Activated CD4-positive, alpha-beta T cell treated with anti-CD3 and anti-CD28 coated beads, Interleukin-2, amount 10 ng/mL, durations not matched to agents 7 days and 5 days (primary cell): Measurements from ENCODE around the gene ATXN7L1. TPM values are rescaled to one million over a fixed set of nuclear protein-coding genes. Genes with fewer than 3 reads are reported as not detected.

ENCODE experiments used
- CTCF ChIA-PET: fragments of 350-600 bp; sonication (Branson Sonifier 250); formaldehyde crosslinking; loops from one replicate; lab custom pipeline; 2021; ENCODE audit warnings: antibody characterized with exemption; lab: Charles Lee
- POLR2A ChIA-PET: fragments of 350-600 bp; sonication (Branson Sonifier 250); formaldehyde crosslinking; loops from one replicate; lab custom pipeline; 2021; ENCODE audit warnings: antibody characterized with exemption; lab: Charles Lee
- DNase-seq: peaks from one replicate; pipeline ENCODE4 v3.0.0-alpha.2; 2020
- H3K27ac Mint-ChIP-seq: one replicate; pipeline ENCODE4 v1.8.0; 2021; ENCODE audit warnings: mild to moderate bottlenecking, moderate library complexity, mixed read lengths
- H3K27me3 Mint-ChIP-seq: one replicate; pipeline ENCODE4 v1.8.0; 2021; ENCODE audit warnings: mixed read lengths
- H3K36me3 Mint-ChIP-seq: one replicate; pipeline ENCODE4 v1.8.0; 2021; ENCODE audit warnings: low read depth, mixed read lengths
- H3K4me1 Mint-ChIP-seq: one replicate; pipeline ENCODE4 v1.8.0; 2021; ENCODE audit warnings: mixed read lengths
- H3K4me3 Mint-ChIP-seq: one replicate; pipeline ENCODE4 v1.8.0; 2021; ENCODE audit warnings: mild to moderate bottlenecking, moderate library complexity, mixed read lengths
- H3K9me3 Mint-ChIP-seq: one replicate; pipeline ENCODE4 v1.8.0; 2021; ENCODE audit warnings: mixed read lengths
- total RNA-seq, 2 experiments: library from RNA; stranded (reverse); gene quantifications; one replicate each; pipeline ENCODE4 v1.2.3, GENCODE V29; 2021

Gene ATXN7L1
- total RNA-seq, 2 experiments from 2014 or later = 23.8 to 25.4 TPM

GRCh38 chr7:105788816-105789349 is 87.5 kb downstream of the ATXN7L1 start:
- Mint-ChIP-seq H3K27me3 (peaks cover 5% of the 10 kb centered on the region), H3K36me3 (peaks cover 6% of the 10 kb centered on the region), H3K4me3 (no peak overlapping the region), H3K27ac (no peak overlapping the region), H3K4me1 (no peaks in the 10 kb centered on the region), H3K9me3 (no peaks in the 10 kb centered on the region)
- no peak for DNase-seq
- POLR2A ChIA-PET = no interaction called here
- CTCF ChIA-PET = interaction anchor here (1.0 kb wide), 2 partner anchors 8 to 9 kb away, joined by 3 read pairs; no protein-coding TSS in a partner anchor

GRCh38 chr7:105788356-105788755 is 88.0 kb downstream of the ATXN7L1 start:
- Mint-ChIP-seq H3K4me1 (no peaks in the 10 kb centered on the region), H3K36me3 (peaks cover 6% of the 10 kb centered on the region), H3K27ac (no peak overlapping the region), H3K27me3 (peaks cover 5% of the 10 kb centered on the region), H3K9me3 (no peaks in the 10 kb centered on the region), H3K4me3 (no peak overlapping the region)
- DNase-seq = no peak
- ChIA-PET POLR2A (no interaction called here), CTCF (interaction anchor here (1.0 kb wide), 2 partner anchors 9 kb away, joined by 3 read pairs; no protein-coding TSS in a partner anchor)

GRCh38 chr7:105787793-105788192 is 88.6 kb downstream of the ATXN7L1 start:
- peaks cover 5% of the 10 kb centered on the region for H3K27me3 Mint-ChIP-seq
- POLR2A ChIA-PET = no interaction called here
- H3K4me1 Mint-ChIP-seq = peaks cover 5% of the 10 kb centered on the region
- no peaks in the 10 kb centered on the region for H3K9me3 Mint-ChIP-seq
- H3K36me3 Mint-ChIP-seq = peaks cover 6% of the 10 kb centered on the region
- H3K4me3 Mint-ChIP-seq = no peak overlapping the region
- DNase-seq = no peak
- no peak overlapping the region for H3K27ac Mint-ChIP-seq
- CTCF ChIA-PET = interaction anchor here (1.0 kb wide), 2 partner anchors 9 to 10 kb away, joined by 3 read pairs; no protein-coding TSS in a partner anchor

- peaks cover 6% of the 10 kb centered on the region for H3K36me3 Mint-ChIP-seq
- H3K4me3 Mint-ChIP-seq = no peak overlapping the region
- peaks cover 10% of the 10 kb centered on the region for H3K4me1 Mint-ChIP-seq
- CTCF ChIA-PET = interaction anchor here (0.9 to 3.1 kb wide), 8 partner anchors 11 to 390 kb away, joined by 3 to 11 read pairs (median 4); no protein-coding TSS in a partner anchor
- POLR2A ChIA-PET = no interaction called here
- DNase-seq = no peak
- no peaks in the 10 kb centered on the region for H3K9me3 Mint-ChIP-seq
- peaks cover 5% of the 10 kb centered on the region for H3K27me3 Mint-ChIP-seq
- no peak overlapping the region for H3K27ac Mint-ChIP-seq
Observed at GRCh38 chr7:105786520-105787470, 89.6 kb downstream of the ATXN7L1 start.

- ChIA-PET CTCF (interaction anchor here (1.0 to 1.4 kb wide), 2 partner anchors 15 to 43 kb away, joined by 3 to 4 read pairs; no protein-coding TSS in a partner anchor), POLR2A (no interaction called here)
- Mint-ChIP-seq H3K4me1 (peaks cover 10% of the 10 kb centered on the region), H3K9me3 (no peaks in the 10 kb centered on the region), H3K4me3 (no peak overlapping the region), H3K27me3 (peaks cover 16% of the 10 kb centered on the region), H3K36me3 (peaks cover 3% of the 10 kb centered on the region), H3K27ac (no peak overlapping the region)
- no peak for DNase-seq
Observed at GRCh38 chr7:105782391-105783042, 93.9 kb downstream of the ATXN7L1 start.

GRCh38 chr7:105779856-105780780 is 96.3 kb downstream of the ATXN7L1 start:
- peaks cover 3% of the 10 kb centered on the region for H3K36me3 Mint-ChIP-seq
- no peak overlapping the region for H3K4me3 Mint-ChIP-seq
- H3K27ac Mint-ChIP-seq = no peak overlapping the region
- no peaks in the 10 kb centered on the region for H3K9me3 Mint-ChIP-seq
- peaks cover 16% of the 10 kb centered on the region for H3K27me3 Mint-ChIP-seq
- ChIA-PET POLR2A (no interaction called here), CTCF (interaction anchor here (0.6 to 0.8 kb wide), 2 partner anchors 24 to 130 kb away, joined by 3 to 4 read pairs; no protein-coding TSS in a partner anchor)
- DNase-seq = no peak
- H3K4me1 Mint-ChIP-seq = peaks cover 10% of the 10 kb centered on the region

GRCh38 chr7:105778956-105779355 is 97.4 kb downstream of the ATXN7L1 start:
- Mint-ChIP-seq H3K36me3 (no peaks in the 10 kb centered on the region), H3K4me1 (peaks cover 10% of the 10 kb centered on the region), H3K27me3 (peaks cover 11% of the 10 kb centered on the region), H3K9me3 (no peaks in the 10 kb centered on the region), H3K4me3 (no peak overlapping the region), H3K27ac (no peak overlapping the region)
- ChIA-PET POLR2A (no interaction called here), CTCF (no interaction called here)
- no peak for DNase-seq

- Mint-ChIP-seq H3K4me3 (no peak overlapping the region), H3K27ac (no peak overlapping the region), H3K9me3 (no peaks in the 10 kb centered on the region), H3K4me1 (peaks cover under 1% of the 10 kb centered on the region), H3K27me3 (peaks cover 11% of the 10 kb centered on the region), H3K36me3 (no peaks in the 10 kb centered on the region)
- CTCF ChIA-PET = interaction anchor here (1.1 kb wide), 1 partner anchor 10 kb away, joined by 3 read pairs; no protein-coding TSS in a partner anchor
- POLR2A ChIA-PET = no interaction called here
- no peak for DNase-seq
Observed at GRCh38 chr7:105776986-105777910, 99.2 kb downstream of the ATXN7L1 start.

- H3K27me3 Mint-ChIP-seq = peaks cover 11% of the 10 kb centered on the region
- no peak overlapping the region for H3K27ac Mint-ChIP-seq
- no peaks in the 10 kb centered on the region for H3K36me3 Mint-ChIP-seq
- H3K4me1 Mint-ChIP-seq = no peaks in the 10 kb centered on the region
- H3K4me3 Mint-ChIP-seq = no peak overlapping the region
- DNase-seq = no peak
- POLR2A ChIA-PET = no interaction called here
- H3K9me3 Mint-ChIP-seq = no peaks in the 10 kb centered on the region
- CTCF ChIA-PET = interaction anchor here (0.8 kb wide), 1 partner anchor 95 kb away, joined by 3 read pairs; no protein-coding TSS in a partner anchor
Observed at GRCh38 chr7:105776068-105776790, 100.2 kb downstream of the ATXN7L1 start.

GRCh38 chr7:105775580-105775979 is 100.8 kb downstream of the ATXN7L1 start:
- Mint-ChIP-seq H3K9me3 (no peaks in the 10 kb centered on the region), H3K36me3 (no peaks in the 10 kb centered on the region), H3K27ac (no peak overlapping the region), H3K4me1 (no peaks in the 10 kb centered on the region), H3K27me3 (peaks cover 11% of the 10 kb centered on the region), H3K4me3 (no peak overlapping the region)
- POLR2A ChIA-PET = no interaction called here
- CTCF ChIA-PET = interaction anchor here (0.8 kb wide), 1 partner anchor 96 kb away, joined by 3 read pairs; no protein-coding TSS in a partner anchor
- DNase-seq = no peak
